H1 (cell line): ENCODE results near the gene RRN3. TPM values are rescaled to one million over a fixed set of nuclear protein-coding genes. Genes with fewer than 3 reads are reported as not detected.

Source experiments
- CTCF ChIA-PET: fragments of 300-600 bp; sonication (Branson Sonifier 250); formaldehyde crosslinking; loops from one replicate; lab custom pipeline; 2021; ENCODE audit not compliant: partially characterized antibody; lab: Charles Lee
- POLR2A ChIA-PET: fragments of 300-600 bp; sonication (Branson Sonifier 250); formaldehyde crosslinking; loops from one replicate; lab custom pipeline; 2021; ENCODE audit warnings: inconsistent platforms; ENCODE audit not compliant: partially characterized antibody; lab: Charles Lee
- DNase-seq, 2 experiments: peaks; one replicate each; pipeline versions ENCODE4 v3.0.0 to v3.0.0-alpha.2; 2010 to 2022; ENCODE audit warnings: low spot score in 2 of 2, low read depth in 1 of 2, mixed read lengths in 1 of 2
- FAIRE-seq: peaks from 2 replicates; lab custom pipeline; 2011; peaks lifted over from hg19 to GRCh38; lab: Jason Lieb, UNC
- H2AFZ ChIP-seq: 2 replicates; pipeline ENCODE4 v1.8.1; 2012; ENCODE audit warnings: low read length, inconsistent platforms
- H2AK5ac ChIP-seq: 2 replicates; pipeline ENCODE4 v1.6.1; 2013; ENCODE audit warnings: low read depth, low read length
- H2BK120ac ChIP-seq: replicated peaks from 2 replicates; pipeline ENCODE3; 2013; ENCODE audit warnings: low read depth, low read length, inconsistent platforms
- H2BK12ac ChIP-seq: 2 replicates; pipeline ENCODE4 v1.6.1; 2013; ENCODE audit warnings: low read depth, low read length
- H2BK15ac ChIP-seq: 2 replicates; pipeline ENCODE4 v1.6.1; 2013; ENCODE audit warnings: low read length
- H2BK20ac ChIP-seq: 2 replicates; pipeline ENCODE4 v1.6.1; 2013; ENCODE audit warnings: low read length
- H2BK5ac ChIP-seq: 2 replicates; pipeline ENCODE4 v1.6.1; 2013; ENCODE audit warnings: low read depth, low read length
- H3K14ac ChIP-seq: 2 replicates; pipeline ENCODE4 v1.6.1; 2013; ENCODE audit warnings: inconsistent platforms; ENCODE audit not compliant: insufficient read length
- H3K18ac ChIP-seq: 2 replicates; pipeline ENCODE4 v1.6.1; 2013; ENCODE audit warnings: low read length; ENCODE audit errors: extremely low read depth
- H3K23ac ChIP-seq: 2 replicates; pipeline ENCODE4 v1.6.1; 2013; ENCODE audit warnings: inconsistent platforms; ENCODE audit not compliant: insufficient read length
- H3K23me2 ChIP-seq: 2 replicates; pipeline ENCODE4 v1.6.1; 2013; ENCODE audit warnings: low read depth, low read length
- H3K27ac ChIP-seq: 2 replicates; pipeline ENCODE4 v1.6.1; 2011; ENCODE audit warnings: low read depth, low read length, inconsistent platforms
- H3K27me3 ChIP-seq, 4 experiments: replicated peaks in 1 of 4; 1 replicate in 1 of 4; 2 replicates in 3 of 4; pipeline versions ENCODE4 v1.6.1 to v1.8.1; 2011 to 2013; ENCODE audit warnings: low read length in 3 of 4, mild to moderate bottlenecking in 3 of 4, inconsistent platforms in 2 of 4, mixed read lengths in 2 of 4, moderate library complexity in 1 of 4; ENCODE audit not compliant: control insufficient read depth in 3 of 4, insufficient read depth in 3 of 4; ENCODE audit errors: extremely low read depth in 1 of 4
- H3K36me3 ChIP-seq, 4 experiments: 2 replicates each; pipeline versions ENCODE4 v1.6.1 to v1.8.1; 2011 to 2013; ENCODE audit warnings: mild to moderate bottlenecking in 4 of 4, low read length in 3 of 4, moderate library complexity in 2 of 4, control low read depth in 1 of 4, inconsistent platforms in 1 of 4; ENCODE audit not compliant: insufficient read depth in 4 of 4, control insufficient read depth in 2 of 4
- H3K4ac ChIP-seq: replicated peaks from 2 replicates; pipeline ENCODE3; 2013; ENCODE audit warnings: low read length, low read depth, mixed read lengths, inconsistent platforms; ENCODE audit not compliant: insufficient read length
- H3K4me1 ChIP-seq, 4 experiments: replicated peaks in 1 of 4; 1 replicate in 1 of 4; 2 replicates in 3 of 4; pipeline versions ENCODE4 v1.6.1 to v1.8.1; 2011 to 2013; ENCODE audit warnings: low read length in 3 of 4, inconsistent platforms in 2 of 4, mixed read lengths in 1 of 4; ENCODE audit not compliant: insufficient read depth in 4 of 4, control insufficient read depth in 3 of 4
- H3K4me2 ChIP-seq, 2 experiments: 2 replicates each; pipeline versions ENCODE4 v1.6.1 to v1.8.1; 2011 to 2013; ENCODE audit warnings: low read depth in 2 of 2, low read length in 2 of 2, control low read depth in 1 of 2, inconsistent platforms in 1 of 2, mild to moderate bottlenecking in 1 of 2; ENCODE audit not compliant: insufficient read depth in 1 of 2
- H3K4me3 ChIP-seq, 4 experiments: fragments of 200-600, 300-600 bp in 1 of 4; sonication (generic), shearing (Covaris generic), sonication (Bioruptor Twin) in 1 of 4; 2 replicates each; pipeline versions ENCODE4 v1.5.1 to v1.8.1; 2011 to 2016; ENCODE audit warnings: low read length in 4 of 4, low read depth in 3 of 4, control low read depth in 2 of 4, inconsistent platforms in 2 of 4, mild to moderate bottlenecking in 2 of 4, mixed read lengths in 1 of 4, moderate library complexity in 1 of 4; ENCODE audit not compliant: insufficient read depth in 2 of 4; ENCODE audit errors: extremely low read depth in 1 of 4
- H3K56ac ChIP-seq: replicated peaks from 2 replicates; pipeline ENCODE3; 2013; ENCODE audit warnings: low read depth, mild to moderate bottlenecking, mixed read lengths, low read length, inconsistent platforms; ENCODE audit not compliant: insufficient read length
- H3K79me1 ChIP-seq: 2 replicates; pipeline ENCODE4 v1.6.1; 2013; ENCODE audit warnings: low read depth, low read length, control low read depth
- H3K79me2 ChIP-seq, 2 experiments: 2 replicates each; pipeline versions ENCODE4 v1.6.1 to v1.8.1; 2012 to 2013; ENCODE audit warnings: low read length in 2 of 2, mild to moderate bottlenecking in 2 of 2, inconsistent platforms in 1 of 2; ENCODE audit not compliant: insufficient read depth in 2 of 2, control insufficient read depth in 1 of 2
- H3K9ac ChIP-seq, 4 experiments: replicated peaks in 1 of 4; 1 replicate in 1 of 4; 2 replicates in 3 of 4; pipeline versions ENCODE4 v1.6.1 to v1.8.1; 2011 to 2013; ENCODE audit warnings: low read depth in 3 of 4, low read length in 3 of 4, control low read depth in 2 of 4, mild to moderate bottlenecking in 2 of 4, moderate library complexity in 2 of 4, inconsistent platforms in 1 of 4; ENCODE audit errors: extremely low read depth in 1 of 4
- H3K9me3 ChIP-seq, 2 experiments: 2 replicates each; pipeline versions ENCODE4 v1.6.1 to v1.8.1; 2012 to 2013; ENCODE audit warnings: mild to moderate bottlenecking in 2 of 2, moderate library complexity in 2 of 2, control low read depth in 1 of 2, inconsistent platforms in 1 of 2, low read depth in 1 of 2, low read length in 1 of 2, mixed read lengths in 1 of 2; ENCODE audit not compliant: insufficient read depth in 2 of 2
- H4K20me1 ChIP-seq, 2 experiments: replicated peaks in 1 of 2; 2 replicates each; pipeline versions ENCODE3 to v1.8.1; 2011 to 2013; ENCODE audit warnings: inconsistent platforms in 2 of 2, low read length in 2 of 2, mild to moderate bottlenecking in 1 of 2; ENCODE audit not compliant: insufficient read depth in 2 of 2, control insufficient read depth in 1 of 2
- H4K5ac ChIP-seq: 2 replicates; pipeline ENCODE4 v1.6.1; 2013; ENCODE audit warnings: low read length, low read depth, mixed read lengths, inconsistent platforms; ENCODE audit not compliant: insufficient read length
- H4K8ac ChIP-seq: 2 replicates; pipeline ENCODE4 v1.8.0; 2013; ENCODE audit warnings: mild to moderate bottlenecking, moderate library complexity, low read length, inconsistent platforms; ENCODE audit not compliant: insufficient read depth; ENCODE audit errors: extremely low read depth
- H4K91ac ChIP-seq: replicated peaks from 2 replicates; pipeline ENCODE3; 2013; ENCODE audit warnings: low read length, mixed read lengths, inconsistent platforms; ENCODE audit not compliant: insufficient read length
- BCL11A ChIP-seq, 2 experiments: IDR thresholded peaks; one replicate each; pipeline ENCODE4 v1.6.1; 2011; ENCODE audit warnings: low read depth in 2 of 2, low read length in 2 of 2, mild to moderate bottlenecking in 2 of 2
- EGR1 ChIP-seq: IDR thresholded peaks from 2 replicates; pipeline ENCODE4 v1.6.1; 2011; ENCODE audit warnings: low read depth, low read length, borderline replicate concordance
- KDM1A ChIP-seq: fragments of 200-600, 300-600 bp; sonication (generic); IDR thresholded peaks from 2 replicates; pipeline ENCODE4 v1.7.1; 2016; ENCODE audit warnings: mild to moderate bottlenecking, low read length, borderline replicate concordance
- POLR2AphosphoS5 ChIP-seq: IDR thresholded peaks from 2 replicates; pipeline ENCODE4 v1.6.1; 2011; ENCODE audit warnings: low read depth, low read length
- RNF2 ChIP-seq: fragments of 200-900, 300-1000 bp; sonication (generic); IDR thresholded peaks from 2 replicates; pipeline ENCODE4 v1.7.1; 2016; ENCODE audit warnings: borderline replicate concordance, low read depth, mild to moderate bottlenecking, antibody characterized with exemption, low read length; ENCODE audit not compliant: poor library complexity, severe bottlenecking; ENCODE audit errors: missing control alignments
- SUZ12 ChIP-seq: fragments of 200-600 bp; sonication (generic); IDR thresholded peaks from 2 replicates; pipeline ENCODE4 v1.6.1; 2012; ENCODE audit warnings: mild to moderate bottlenecking, inconsistent platforms, low read length, moderate library complexity, mixed read lengths
- TBP ChIP-seq: IDR thresholded peaks from 2 replicates; pipeline ENCODE4 v1.6.1; 2011; ENCODE audit warnings: low read depth, low read length, improper control_type of control experiment
- WGBS, 2 experiments: shearing (Covaris generic) in 1 of 2; methylation state at CpG; one replicate each; pipeline versions ENCODE4 v1.1.6 to v1.1.7; 2013 to 2015; ENCODE audit warnings: low lambda C conversion rate in 2 of 2, mixed read lengths in 2 of 2, inconsistent platforms in 1 of 2, low coverage in 1 of 2, missing lambda C conversion rate in 1 of 2; ENCODE audit not compliant: insufficient replicate concordance in 2 of 2, insufficient coverage in 1 of 2, insufficient read length in 1 of 2; ENCODE audit errors: extremely low coverage in 1 of 2, missing lambda C conversion rate in 1 of 2; 5-methylcytosine and 5-hydroxymethylcytosine counted together
- polyA plus RNA-seq, 7 experiments: library from polyadenylated mRNA; depleted of rRNA in 3 of 7; stranded (reverse) in 5 of 7; unstranded in 2 of 7; fragments of >200 nt in 5 of 7; fragments of 200-250 nt in 2 of 7; gene quantifications; 1 replicate in 5 of 7; 2 replicates in 1 of 7; 4 replicates in 1 of 7; pipeline versions ENCODE4 v1.2.1 to v1.2.3, GENCODE V29; 2011 to 2013; ENCODE audit warnings: missing spikeins in 2 of 7, mixed read lengths in 2 of 7
- total RNA-seq: library from RNA; stranded (reverse); fragmentation: NEBNext Ultra II Directional; extraction: Animal tissue kit (Norgen Biotek cat#: 25700); gene quantifications from 2 replicates; pipeline ENCODE4 v1.2.1, GENCODE V29; 2021

The RRN3 gene
- total and polyA plus RNA-seq, 2 of the 8 experiments (the other 6 are each of a cell fraction or from before 2014, with no cell fraction given), result 15.1 to 26.0 TPM

GRCh38 chr16:15053904-15054303, 40.2 kb downstream of the RRN3 start:
- no peak overlapping the region for H4K91ac ChIP-seq
- H2BK15ac ChIP-seq, result no peak overlapping the region
- H2AFZ ChIP-seq, result no peak overlapping the region
- H4K5ac ChIP-seq, result no peak overlapping the region
- H3K36me3 ChIP-seq, result peaks cover 0 to 4% (median under 1%) of the 10 kb centered on the region in 4 experiments; a peak in 5 of 8 replicates
- H3K23ac ChIP-seq, result no peak overlapping the region
- no peaks in the 10 kb centered on the region for H3K9me3 ChIP-seq
- no peak overlapping the region for H3K14ac ChIP-seq
- H4K20me1 ChIP-seq, result peaks cover 0 to 5% of the 10 kb centered on the region in 2 experiments
- H2BK5ac ChIP-seq, result no peak overlapping the region
- 0 out of 2 replicates have a peak, but pooled peaks cover 7% of the 10 kb centered on the region for H3K79me1 ChIP-seq
- H3K79me2 ChIP-seq, result peaks cover 0 to 24% of the 10 kb centered on the region in 2 experiments; a peak in 3 of 4 replicates
- H3K4ac ChIP-seq, result no peak overlapping the region
- H3K27ac ChIP-seq, result no peak overlapping the region
- H3K9ac ChIP-seq, result no peak overlapping the region
- CTCF ChIA-PET, result interaction anchor here (1.5 kb wide), 1 partner anchor 13 kb away, joined by 4 read pairs; no protein-coding TSS in a partner anchor
- no peak for FAIRE-seq
- no peaks in the 10 kb centered on the region; a peak in 1 of 7 replicates for H3K27me3 ChIP-seq
- H3K23me2 ChIP-seq, result no peaks in the 10 kb centered on the region; the same call in 1 of the 2 replicates
- H4K8ac ChIP-seq, result no peak overlapping the region
- H3K4me2 ChIP-seq, result peak overlapping the region in 1 of 2 experiments; percentile 66; a peak in 1 of 4 replicates
- H2BK120ac ChIP-seq, result no peak overlapping the region
- H3K18ac ChIP-seq, result no peak overlapping the region
- H3K4me3 ChIP-seq, result no peak overlapping the region
- 93% methylated on average over 10 of the region's 10 CpGs; no CpG with 5 or more reads in 1 of the 2 experiments for WGBS, 2 experiments
- H2AK5ac ChIP-seq, result no peak overlapping the region
- no peak overlapping the region for H2BK12ac ChIP-seq
- DNase-seq, result no peak
- H3K56ac ChIP-seq, result no peak overlapping the region
- POLR2A ChIA-PET, result interaction anchor here (1.2 kb wide), 1 partner anchor 13 kb away, joined by 3 read pairs; no protein-coding TSS in a partner anchor
- H3K4me1 ChIP-seq, result peaks cover 0 to 2% (median 0%) of the 10 kb centered on the region in 4 experiments; a peak in 2 of 7 replicates
- no peak overlapping the region for H2BK20ac ChIP-seq
- TF ChIP-seq EGR1, result no peak
- no peak for TF ChIP-seq SUZ12
- TF ChIP-seq TBP, result no peak
- TF ChIP-seq RNF2, result no peak
- TF ChIP-seq KDM1A, result no peak
- TF ChIP-seq POLR2AphosphoS5, result no peak
- no peak for TF ChIP-seq BCL11A (IDR thresholded peaks at IDR 0.05; ENCODE audit: low read depth in 2 of 2, low read length in 2 of 2)
